Measurements from ENCODE around the gene LRP8.

GRCh38 chr1:53307037-53307436 is 20.8 kb downstream of the LRP8 start:
- no peak for TF ChIP-seq CTCF (IDR thresholded peaks at IDR 0.05 in 4 of 5, conservative IDR thresholded peaks at IDR 0.05 in 1 of 5)
- no peak for TF ChIP-seq POLR2A (IDR thresholded peaks at IDR 0.05)
